Mucosa of stomach (tissue), 1 donor: ENCODE data around the gene LTBP1.

Source experiments
- H3K27me3 ChIP-seq: one replicate; pipeline ENCODE4 v1.7.0; 2013; ENCODE audit warnings: mild to moderate bottlenecking, low read length; ENCODE audit not compliant: control insufficient read depth, insufficient read depth
- H3K36me3 ChIP-seq: one replicate; pipeline ENCODE4 v1.7.0; 2013; ENCODE audit warnings: low read length; ENCODE audit not compliant: control insufficient read depth, insufficient read depth
- H3K4me1 ChIP-seq: one replicate; pipeline ENCODE4 v1.7.0; 2013; ENCODE audit warnings: mild to moderate bottlenecking, low read length; ENCODE audit not compliant: control insufficient read depth, insufficient read depth
- H3K4me3 ChIP-seq: one replicate; pipeline ENCODE4 v1.7.0; 2013; ENCODE audit warnings: low read length
- H3K9ac ChIP-seq: one replicate; pipeline ENCODE4 v1.7.0; 2013; ENCODE audit warnings: mild to moderate bottlenecking, low read length, moderate library complexity
- H3K9me3 ChIP-seq: one replicate; pipeline ENCODE4 v1.7.0; 2013; ENCODE audit warnings: mild to moderate bottlenecking, low read length, moderate library complexity; ENCODE audit not compliant: control insufficient read depth
- donor health status: Pancreatic carcinoma.

Gene LTBP1

DNA sequence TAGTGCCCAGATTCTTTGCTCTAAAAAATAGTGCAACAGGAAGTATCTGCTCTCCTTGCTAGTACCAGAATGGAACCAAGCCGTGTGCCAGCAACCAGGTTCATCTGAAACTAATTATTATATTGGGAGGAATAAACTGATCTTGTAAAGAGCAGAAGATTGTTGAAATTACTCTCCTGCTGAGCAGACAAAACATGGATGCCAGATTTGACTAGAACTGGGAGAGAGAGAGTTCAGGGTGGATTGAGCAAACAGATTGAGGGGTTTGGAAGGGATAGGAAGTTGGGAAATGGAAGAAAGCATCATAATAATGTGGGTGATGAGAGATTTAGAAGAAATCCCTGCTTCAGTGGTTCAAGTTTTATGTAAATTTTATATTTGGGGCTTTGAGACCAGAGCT is 369.6 kb downstream of the LTBP1 start:
- no peaks in the 10 kb centered on the region for H3K4me1 ChIP-seq
- H3K27me3 ChIP-seq = no peaks in the 10 kb centered on the region
- no peak overlapping the region for H3K4me3 ChIP-seq
- no peak overlapping the region for H3K9ac ChIP-seq
- no peaks in the 10 kb centered on the region for H3K9me3 ChIP-seq
- H3K36me3 ChIP-seq = no peaks in the 10 kb centered on the region

DNA sequence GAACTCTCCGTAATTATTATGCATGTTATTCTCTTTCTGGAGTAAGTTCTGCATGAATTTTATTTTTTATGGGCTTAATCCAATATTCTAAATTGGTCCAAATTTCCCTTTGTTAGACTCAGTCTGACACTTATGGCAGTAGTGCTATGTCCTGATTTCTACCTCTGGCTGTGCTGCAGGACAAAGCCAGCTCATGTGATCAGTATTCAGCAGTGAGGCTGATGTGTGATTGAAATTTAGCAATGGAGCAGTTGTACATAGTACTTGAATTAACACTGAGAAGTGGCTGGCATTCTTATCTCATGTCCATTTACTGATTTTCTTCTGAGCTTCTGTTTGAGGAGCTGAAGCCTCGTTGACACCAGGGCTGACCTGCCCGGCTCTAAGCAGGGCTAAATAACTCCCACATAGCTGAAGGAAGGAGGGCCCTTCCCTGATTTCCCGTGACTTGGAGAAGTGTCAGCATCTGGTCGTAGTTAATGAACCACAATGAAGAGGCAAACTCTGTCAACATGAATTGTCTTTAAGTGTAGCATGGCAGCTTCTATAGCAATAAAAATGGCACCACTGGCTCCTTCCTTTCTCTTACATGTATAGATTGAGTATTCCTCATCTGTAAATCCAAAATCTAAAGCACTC is 370.7 kb downstream of the LTBP1 start:
- Histone ChIP-seq H3K9me3 (no peaks in the 10 kb centered on the region), H3K9ac (no peak overlapping the region), H3K36me3 (no peaks in the 10 kb centered on the region), H3K4me1 (no peaks in the 10 kb centered on the region), H3K4me3 (no peak overlapping the region), H3K27me3 (no peaks in the 10 kb centered on the region)

DNA sequence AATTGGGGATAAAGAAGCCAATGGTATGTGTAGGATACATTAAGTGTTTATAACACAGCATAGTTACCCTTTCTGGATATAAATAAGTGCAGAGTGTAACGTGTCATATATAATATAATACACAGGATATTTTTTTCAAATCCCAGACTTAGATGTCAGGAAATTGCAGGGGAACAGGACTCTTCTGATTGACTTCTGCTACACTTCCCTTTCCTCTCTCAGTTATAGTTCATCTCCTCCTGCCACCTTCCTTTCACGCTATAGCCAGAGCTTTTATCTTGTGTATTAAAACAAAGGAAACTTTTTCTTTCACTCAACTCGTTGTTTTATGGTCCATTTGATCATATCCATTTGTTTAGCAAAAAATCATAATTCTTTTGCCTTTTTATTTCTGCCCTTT is 371.7 kb downstream of the LTBP1 start:
- no peaks in the 10 kb centered on the region for H3K27me3 ChIP-seq
- no peaks in the 10 kb centered on the region for H3K9me3 ChIP-seq
- no peak overlapping the region for H3K9ac ChIP-seq
- no peak overlapping the region for H3K4me3 ChIP-seq
- H3K4me1 ChIP-seq = no peaks in the 10 kb centered on the region
- no peaks in the 10 kb centered on the region for H3K36me3 ChIP-seq

DNA sequence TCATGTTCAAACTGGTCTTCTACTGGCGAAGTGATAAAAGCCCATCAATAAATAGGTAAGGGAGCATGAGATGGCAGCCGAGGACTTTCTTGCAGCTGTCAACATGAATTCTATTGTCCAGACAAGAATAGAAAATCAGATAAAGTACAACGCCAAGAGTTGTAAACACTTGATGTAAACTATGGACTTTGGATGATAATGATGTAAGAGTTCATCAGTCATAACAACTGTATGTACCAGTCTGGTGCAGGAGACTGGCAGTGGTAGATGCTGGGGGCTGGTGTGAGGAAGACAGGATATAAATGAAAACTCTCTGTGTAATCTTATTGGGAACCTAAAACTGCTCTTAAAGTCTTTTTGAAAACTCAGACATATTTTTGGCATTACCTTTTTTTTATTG is 373.8 kb downstream of the LTBP1 start:
- H3K4me3 ChIP-seq = no peak overlapping the region
- H3K36me3 ChIP-seq = no peaks in the 10 kb centered on the region
- H3K4me1 ChIP-seq = no peaks in the 10 kb centered on the region
- no peaks in the 10 kb centered on the region for H3K9me3 ChIP-seq
- no peak overlapping the region for H3K9ac ChIP-seq
- no peaks in the 10 kb centered on the region for H3K27me3 ChIP-seq

DNA sequence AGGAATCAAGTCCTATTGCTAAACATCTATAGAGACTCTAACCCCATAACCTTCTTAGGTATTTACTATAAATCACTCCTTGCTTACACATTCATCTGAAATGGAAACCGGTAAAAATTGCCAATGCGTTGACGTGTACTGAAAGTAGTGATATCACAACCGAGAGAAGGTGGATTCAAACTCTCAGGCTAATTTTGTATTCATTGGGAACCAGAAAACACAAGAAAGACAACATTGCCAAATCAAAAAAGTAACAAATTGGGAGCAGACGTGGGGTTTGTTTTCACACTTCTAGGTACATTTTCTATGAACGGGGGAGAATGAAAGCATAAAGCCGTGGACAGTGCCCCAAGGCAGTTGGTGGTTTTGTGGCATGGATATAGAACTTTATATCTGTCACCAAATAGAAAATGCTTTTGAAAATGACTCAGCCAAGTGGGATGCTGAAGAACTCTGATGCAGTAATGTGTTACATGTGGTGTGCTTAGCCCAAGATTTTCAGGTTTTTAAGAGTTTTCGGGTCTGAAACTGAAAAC is 374.6 kb downstream of the LTBP1 start:
- Histone ChIP-seq H3K27me3 (no peaks in the 10 kb centered on the region), H3K9me3 (no peaks in the 10 kb centered on the region), H3K4me3 (no peak overlapping the region), H3K36me3 (no peaks in the 10 kb centered on the region), H3K4me1 (no peaks in the 10 kb centered on the region), H3K9ac (no peak overlapping the region)

DNA sequence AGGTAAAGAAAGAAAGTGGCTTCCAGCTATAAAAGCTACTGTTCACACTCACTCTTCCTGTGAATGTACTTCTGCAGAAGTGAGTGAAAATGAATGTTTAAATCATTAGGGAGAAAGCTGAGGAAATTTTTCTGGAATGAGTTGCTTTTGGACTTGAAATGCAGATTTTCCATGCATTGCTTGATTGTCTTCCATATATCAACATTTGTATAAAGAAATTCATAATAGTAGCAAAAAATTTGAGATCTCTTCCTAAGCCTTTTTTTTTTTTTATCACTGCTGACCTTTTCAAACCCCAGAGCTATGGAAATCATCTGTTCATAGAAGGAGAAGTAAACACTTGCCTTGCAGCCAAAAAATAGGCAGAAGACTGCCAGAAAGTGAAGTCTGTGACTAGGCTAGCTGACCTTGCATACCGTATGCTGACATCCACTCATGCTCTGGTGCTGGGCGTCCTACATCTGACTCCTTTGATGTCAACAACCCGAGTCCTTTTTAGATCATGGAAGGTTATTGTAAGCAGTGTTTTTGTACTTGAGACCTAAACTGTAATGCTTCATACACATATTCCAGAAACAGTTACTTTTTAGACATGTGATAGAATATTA is 375.2 kb downstream of the LTBP1 start:
- H3K27me3 ChIP-seq = no peaks in the 10 kb centered on the region
- H3K36me3 ChIP-seq = no peaks in the 10 kb centered on the region
- H3K4me3 ChIP-seq = no peak overlapping the region
- H3K9ac ChIP-seq = no peak overlapping the region
- H3K4me1 ChIP-seq = no peaks in the 10 kb centered on the region
- no peaks in the 10 kb centered on the region for H3K9me3 ChIP-seq

DNA sequence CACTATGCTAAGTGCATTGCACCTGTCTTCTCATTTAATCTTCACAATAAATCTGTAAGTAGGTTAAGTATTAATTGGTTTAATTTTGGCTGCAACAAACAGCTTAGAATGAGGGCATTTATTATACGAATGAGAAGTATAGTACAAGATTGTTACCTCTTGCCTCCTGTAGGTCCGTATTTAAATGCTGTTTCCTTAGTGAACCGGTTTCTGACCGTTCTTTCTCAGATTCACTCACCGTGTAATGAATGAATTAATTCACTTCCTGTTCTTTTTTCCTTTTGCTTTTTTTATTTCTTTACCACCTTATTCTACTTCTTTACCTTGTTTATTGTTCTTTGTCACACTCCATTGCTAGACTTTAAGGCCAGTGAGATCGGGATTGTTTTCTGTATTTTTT is 375.9 kb downstream of the LTBP1 start:
- no peak overlapping the region for H3K4me3 ChIP-seq
- H3K9me3 ChIP-seq = no peaks in the 10 kb centered on the region
- no peaks in the 10 kb centered on the region for H3K4me1 ChIP-seq
- no peaks in the 10 kb centered on the region for H3K27me3 ChIP-seq
- H3K36me3 ChIP-seq = no peaks in the 10 kb centered on the region
- no peak overlapping the region for H3K9ac ChIP-seq

DNA sequence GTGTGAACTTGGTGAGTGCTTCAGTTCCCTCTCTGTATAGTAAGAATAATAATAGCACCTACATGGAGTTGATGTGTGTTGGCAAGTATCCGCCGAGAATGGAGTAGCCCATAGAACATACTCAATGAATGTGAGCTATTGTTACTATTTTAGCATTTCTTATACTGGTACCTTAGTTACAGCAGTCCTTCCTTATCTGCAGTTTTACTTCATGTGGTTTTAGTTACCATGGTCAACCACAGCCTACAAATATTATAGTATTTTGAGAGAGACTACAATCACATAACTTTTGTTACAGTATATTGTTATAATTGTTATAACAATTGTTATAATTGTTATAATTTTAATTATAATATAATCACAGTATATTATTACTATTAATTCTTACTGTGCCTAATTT is 377.2 kb downstream of the LTBP1 start:
- Histone ChIP-seq H3K4me3 (no peak overlapping the region), H3K27me3 (no peaks in the 10 kb centered on the region)

DNA sequence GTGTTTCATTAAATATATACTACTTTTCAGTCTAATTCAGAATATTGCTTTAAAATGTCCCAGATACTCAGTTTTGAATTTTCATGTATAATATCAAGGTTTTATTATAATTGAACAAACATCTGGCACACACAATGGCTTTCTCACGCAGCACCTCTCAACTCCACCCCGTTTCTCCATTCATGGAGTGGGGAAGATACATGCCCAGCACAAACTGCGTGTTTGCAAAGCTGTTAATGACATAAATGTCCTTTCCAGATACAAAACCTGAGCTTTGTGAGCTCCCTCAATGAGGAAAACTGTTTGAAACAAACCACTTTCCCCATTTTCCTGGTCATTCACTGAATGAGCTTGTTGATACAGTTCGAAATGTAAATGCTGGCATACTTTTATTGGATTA is 379.3 kb downstream of the LTBP1 start:
- Histone ChIP-seq H3K9me3 (no peaks in the 10 kb centered on the region), H3K4me3 (no peak overlapping the region), H3K4me1 (no peaks in the 10 kb centered on the region), H3K27me3 (no peaks in the 10 kb centered on the region), H3K36me3 (no peaks in the 10 kb centered on the region), H3K9ac (no peak overlapping the region)

More for the DNA sequence above, 377.2 kb downstream of the LTBP1 start:
- Histone ChIP-seq H3K9me3 (no peaks in the 10 kb centered on the region), H3K36me3 (no peaks in the 10 kb centered on the region), H3K4me1 (no peaks in the 10 kb centered on the region), H3K9ac (no peak overlapping the region)

DNA sequence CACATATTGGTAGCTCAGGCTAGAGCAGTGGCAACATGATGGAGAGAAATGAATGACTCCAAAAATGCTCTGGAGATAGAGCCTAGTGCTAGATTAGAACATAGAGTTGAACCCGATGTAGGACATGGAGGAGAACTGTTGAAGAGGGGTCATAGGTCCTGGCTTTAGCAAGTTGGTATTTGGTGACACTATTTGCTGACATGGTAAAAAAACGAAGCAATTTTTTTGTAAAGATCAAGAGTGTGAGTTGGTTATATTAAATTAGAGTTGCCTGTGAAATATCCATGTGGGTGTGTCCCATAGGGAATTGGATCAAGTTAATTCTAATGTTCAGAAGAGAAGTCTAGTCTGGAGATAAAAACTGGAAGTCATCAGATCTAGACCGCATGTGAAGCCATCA is 386.7 kb downstream of the LTBP1 start:
- H3K4me3 ChIP-seq = no peak overlapping the region
- no peaks in the 10 kb centered on the region for H3K27me3 ChIP-seq
- no peaks in the 10 kb centered on the region for H3K4me1 ChIP-seq
- H3K9me3 ChIP-seq = no peaks in the 10 kb centered on the region
- H3K9ac ChIP-seq = no peak overlapping the region
- no peaks in the 10 kb centered on the region for H3K36me3 ChIP-seq

DNA sequence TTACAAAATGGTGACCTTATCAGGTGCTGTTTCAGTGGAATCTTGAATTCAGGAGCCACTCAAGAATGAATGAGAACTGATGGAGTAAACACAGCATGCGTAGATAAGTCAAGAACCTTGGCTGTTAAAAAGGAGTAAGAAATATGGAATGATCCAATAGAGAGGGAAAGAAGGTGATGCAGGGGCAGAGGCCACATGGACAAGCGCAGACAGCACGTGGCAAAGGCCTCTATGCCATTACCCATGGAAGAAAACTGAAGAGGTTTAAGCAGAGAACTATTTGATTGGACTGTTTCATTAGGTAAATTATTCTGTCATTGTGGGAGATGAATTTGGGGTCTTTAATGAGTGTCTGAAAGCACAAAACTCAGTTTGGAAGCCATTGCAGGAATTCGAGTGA is 387.3 kb downstream of the LTBP1 start:
- no peak overlapping the region for H3K4me3 ChIP-seq
- no peak overlapping the region for H3K9ac ChIP-seq
- no peaks in the 10 kb centered on the region for H3K27me3 ChIP-seq
- H3K36me3 ChIP-seq = no peaks in the 10 kb centered on the region
- no peaks in the 10 kb centered on the region for H3K9me3 ChIP-seq
- H3K4me1 ChIP-seq = no peaks in the 10 kb centered on the region

DNA sequence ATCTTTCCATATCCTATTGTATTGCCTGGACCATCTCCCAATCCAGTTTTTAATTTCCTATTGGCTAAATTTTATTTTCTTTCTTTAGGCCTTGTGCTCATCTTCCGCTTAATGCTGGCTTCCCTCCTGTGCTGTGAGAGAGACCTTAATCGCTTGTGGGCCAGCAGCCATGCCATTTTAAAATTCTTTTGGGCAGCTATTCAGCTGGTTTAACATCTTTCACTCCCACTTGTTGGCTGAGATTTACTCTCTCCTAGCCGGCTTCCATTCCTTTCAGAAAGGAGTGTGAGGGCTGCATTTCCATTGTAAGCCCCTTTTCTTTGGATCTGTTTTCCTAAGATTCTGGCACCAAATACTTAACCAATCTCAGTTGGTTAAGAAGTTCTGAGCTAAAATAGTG is 388.8 kb downstream of the LTBP1 start:
- H3K4me1 ChIP-seq = no peaks in the 10 kb centered on the region
- no peaks in the 10 kb centered on the region for H3K36me3 ChIP-seq
- no peaks in the 10 kb centered on the region for H3K27me3 ChIP-seq
- no peak overlapping the region for H3K9ac ChIP-seq
- H3K9me3 ChIP-seq = no peaks in the 10 kb centered on the region
- no peak overlapping the region for H3K4me3 ChIP-seq
